Breast epithelium (tissue), 4 donors: ENCODE results near the gene KCND3. TPM values are rescaled to one million over a fixed set of nuclear protein-coding genes. Genes with fewer than 3 reads are reported as not detected.

Experiments used
- DNase-seq, 2 donors: peaks; one replicate each; pipeline ENCODE4 v3.0.0-alpha.2; 2019; ENCODE audit warnings: low spot score in 2 of 2
- H3K27ac ChIP-seq, 2 donors: fragments of 200-600 bp; sonication (generic) in 1 of 2; one replicate each; pipeline ENCODE4 v1.5.1; 2016 to 2019; ENCODE audit warnings: mild to moderate bottlenecking in 1 of 2
- H3K27me3 ChIP-seq, 2 donors: fragments of 200-600 bp; sonication (generic) in 1 of 2; one replicate each; pipeline versions ENCODE4 v1.5.1 to v1.6.0; 2017 to 2019; ENCODE audit warnings: control low read depth in 1 of 2, mild to moderate bottlenecking in 1 of 2
- H3K36me3 ChIP-seq: fragments of 200-600 bp; one replicate; pipeline ENCODE4 v1.5.1; 2019
- H3K4me1 ChIP-seq, 2 donors: fragments of 200-600 bp; sonication (generic); one replicate each; pipeline ENCODE4 v1.5.1; 2016 to 2019; ENCODE audit warnings: control low read depth in 1 of 2
- H3K4me3 ChIP-seq, 3 donors: fragments of 200-600 bp; sonication (generic); 1 replicate in 2 of 3; 2 replicates in 1 of 3; pipeline ENCODE4 v1.5.1; 2016 to 2019; ENCODE audit warnings: mild to moderate bottlenecking in 3 of 3, moderate library complexity in 2 of 3
- H3K9me3 ChIP-seq, 2 donors: fragments of 200-600 bp; sonication (generic) in 1 of 2; one replicate each; pipeline ENCODE4 v1.5.1; 2016 to 2019; ENCODE audit warnings: control low read depth in 1 of 2
- POLR2A ChIP-seq: fragments of 450-650 bp; IDR thresholded peaks from one replicate; pipeline ENCODE4 v1.6.1; 2016; ENCODE audit warnings: antibody characterized with exemption, mild to moderate bottlenecking, moderate library complexity
- POLR2AphosphoS5 ChIP-seq, 3 donors: sonication (generic); formaldehyde crosslinking; IDR thresholded peaks; one replicate each; pipeline ENCODE4 v1.6.1; 2017; ENCODE audit warnings: antibody characterized with exemption in 3 of 3
- intact Hi-C: fragments of 100-400 bp; cut with DNase I; formaldehyde crosslinking; loops from one replicate; pipeline ENCODE4 v1.15.1; 2023; ENCODE audit warnings: low total_unique reads
- total RNA-seq, 3 donors: library from RNA; depleted of rRNA; stranded (reverse); fragments of >200 nt; gene quantifications; one replicate each; pipeline ENCODE4 v1.1.0, GENCODE V29; 2016
- TF ChIP-seq, protein P1 (sequence below), 3 donors: fragments of 450-650 bp; IDR thresholded peaks; one replicate each; pipeline ENCODE4 v1.5.1; 2016 to 2017; ENCODE audit warnings: antibody characterized with exemption in 3 of 3, mild to moderate bottlenecking in 3 of 3, moderate library complexity in 3 of 3

Gene KCND3
- total RNA-seq, 3 donors from 2014 or later: 5.9 to 10.2 (median 6.7) TPM

DNA sequence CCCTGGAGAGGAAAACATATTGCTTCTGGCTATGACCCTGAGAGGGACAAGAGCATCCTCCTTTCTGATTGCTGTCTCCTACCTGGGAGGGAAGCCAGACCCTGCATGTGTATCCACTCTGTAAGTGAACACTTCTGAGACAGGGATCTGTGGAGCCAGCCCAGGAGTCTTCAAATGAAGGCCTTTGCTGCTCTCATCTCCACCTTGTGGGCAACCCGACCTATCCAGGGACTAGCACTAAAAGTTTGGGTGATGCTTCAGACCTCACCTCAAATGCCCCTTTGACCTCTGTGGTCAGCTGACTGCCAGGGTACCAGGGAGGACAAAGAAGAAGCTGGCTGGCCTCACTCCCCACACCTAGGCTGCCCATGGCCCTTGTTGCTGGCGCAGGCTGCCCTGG, 64.7 kb downstream of the KCND3 start:
- intact Hi-C loops: no loop called here
- TF ChIP-seq POLR2A (no peak), POLR2AphosphoS5 (IDR thresholded peaks at IDR 0.05) (no peak)
- TF ChIP-seq, protein P1, sequence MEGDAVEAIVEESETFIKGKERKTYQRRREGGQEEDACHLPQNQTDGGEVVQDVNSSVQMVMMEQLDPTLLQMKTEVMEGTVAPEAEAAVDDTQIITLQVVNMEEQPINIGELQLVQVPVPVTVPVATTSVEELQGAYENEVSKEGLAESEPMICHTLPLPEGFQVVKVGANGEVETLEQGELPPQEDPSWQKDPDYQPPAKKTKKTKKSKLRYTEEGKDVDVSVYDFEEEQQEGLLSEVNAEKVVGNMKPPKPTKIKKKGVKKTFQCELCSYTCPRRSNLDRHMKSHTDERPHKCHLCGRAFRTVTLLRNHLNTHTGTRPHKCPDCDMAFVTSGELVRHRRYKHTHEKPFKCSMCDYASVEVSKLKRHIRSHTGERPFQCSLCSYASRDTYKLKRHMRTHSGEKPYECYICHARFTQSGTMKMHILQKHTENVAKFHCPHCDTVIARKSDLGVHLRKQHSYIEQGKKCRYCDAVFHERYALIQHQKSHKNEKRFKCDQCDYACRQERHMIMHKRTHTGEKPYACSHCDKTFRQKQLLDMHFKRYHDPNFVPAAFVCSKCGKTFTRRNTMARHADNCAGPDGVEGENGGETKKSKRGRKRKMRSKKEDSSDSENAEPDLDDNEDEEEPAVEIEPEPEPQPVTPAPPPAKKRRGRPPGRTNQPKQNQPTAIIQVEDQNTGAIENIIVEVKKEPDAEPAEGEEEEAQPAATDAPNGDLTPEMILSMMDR (IDR thresholded peaks at IDR 0.05): no peak
- no peaks in the 10 kb centered on the region for H3K27me3 ChIP-seq

DNA sequence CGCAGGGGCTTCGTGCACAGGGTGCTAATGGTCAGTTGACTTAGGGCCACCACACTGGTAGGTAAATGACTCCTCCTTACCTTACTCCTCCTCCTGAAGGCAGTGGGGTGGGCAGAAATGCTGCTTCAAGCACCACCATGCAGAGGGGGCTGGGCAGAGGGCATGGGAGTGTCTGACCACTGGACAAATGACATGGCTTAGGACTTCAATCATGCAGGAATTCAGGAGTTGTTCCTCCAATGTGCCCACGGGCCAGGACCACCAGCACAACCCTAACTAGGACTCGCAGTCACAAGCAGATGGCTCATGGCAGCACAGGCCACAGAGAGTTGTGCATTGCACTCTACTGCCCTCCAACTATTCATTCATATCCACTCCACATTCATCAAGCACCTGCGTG, 65.7 kb downstream of the KCND3 start:
- intact Hi-C loops: no loop called here
- Histone ChIP-seq H3K36me3 (no peaks in the 10 kb centered on the region), H3K9me3 (no peaks in the 10 kb centered on the region), H3K27ac (no peak overlapping the region), H3K27me3 (no peaks in the 10 kb centered on the region), H3K4me3 (no peak overlapping the region), H3K4me1 (no peaks in the 10 kb centered on the region)
- DNase-seq: no peak
- TF ChIP-seq POLR2AphosphoS5 (IDR thresholded peaks at IDR 0.05) (no peak), POLR2A (no peak)
- TF ChIP-seq, protein P1 (IDR thresholded peaks at IDR 0.05): no peak

More for the DNA sequence above, 64.7 kb downstream of the KCND3 start:
- no peak overlapping the region for H3K27ac ChIP-seq
- no peaks in the 10 kb centered on the region for H3K36me3 ChIP-seq
- no peaks in the 10 kb centered on the region for H3K9me3 ChIP-seq
- no peak for DNase-seq
- H3K4me1 ChIP-seq: no peaks in the 10 kb centered on the region
- no peak overlapping the region for H3K4me3 ChIP-seq

DNA sequence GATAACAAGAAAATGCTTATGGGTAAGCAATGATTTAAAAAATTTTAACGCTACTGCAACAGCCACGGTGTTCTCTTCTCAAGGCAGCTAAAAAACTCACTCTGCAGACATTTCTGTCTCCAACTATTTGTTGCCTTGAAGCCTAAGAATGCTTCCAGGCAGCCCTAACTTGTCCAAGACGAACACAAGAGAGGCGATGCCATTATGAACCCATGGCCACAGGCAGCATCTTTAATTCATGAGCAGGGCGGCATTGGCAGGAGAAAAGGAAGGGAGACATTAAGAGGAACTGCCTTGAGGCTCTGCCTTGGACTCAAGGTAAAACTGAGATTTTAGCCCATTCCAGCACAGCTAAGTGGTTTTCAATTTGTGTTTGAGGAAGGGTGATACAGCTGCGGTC, 67.5 kb downstream of the KCND3 start:
- no peak for DNase-seq
- Histone ChIP-seq H3K4me3 (no peak overlapping the region), H3K27me3 (no peaks in the 10 kb centered on the region), H3K4me1 (no peaks in the 10 kb centered on the region), H3K36me3 (no peaks in the 10 kb centered on the region), H3K27ac (no peak overlapping the region), H3K9me3 (no peaks in the 10 kb centered on the region)
- intact Hi-C loops: no loop called here
- no peak for TF ChIP-seq POLR2AphosphoS5 (IDR thresholded peaks at IDR 0.05)
- TF ChIP-seq, protein P1 (IDR thresholded peaks at IDR 0.05): no peak

DNA sequence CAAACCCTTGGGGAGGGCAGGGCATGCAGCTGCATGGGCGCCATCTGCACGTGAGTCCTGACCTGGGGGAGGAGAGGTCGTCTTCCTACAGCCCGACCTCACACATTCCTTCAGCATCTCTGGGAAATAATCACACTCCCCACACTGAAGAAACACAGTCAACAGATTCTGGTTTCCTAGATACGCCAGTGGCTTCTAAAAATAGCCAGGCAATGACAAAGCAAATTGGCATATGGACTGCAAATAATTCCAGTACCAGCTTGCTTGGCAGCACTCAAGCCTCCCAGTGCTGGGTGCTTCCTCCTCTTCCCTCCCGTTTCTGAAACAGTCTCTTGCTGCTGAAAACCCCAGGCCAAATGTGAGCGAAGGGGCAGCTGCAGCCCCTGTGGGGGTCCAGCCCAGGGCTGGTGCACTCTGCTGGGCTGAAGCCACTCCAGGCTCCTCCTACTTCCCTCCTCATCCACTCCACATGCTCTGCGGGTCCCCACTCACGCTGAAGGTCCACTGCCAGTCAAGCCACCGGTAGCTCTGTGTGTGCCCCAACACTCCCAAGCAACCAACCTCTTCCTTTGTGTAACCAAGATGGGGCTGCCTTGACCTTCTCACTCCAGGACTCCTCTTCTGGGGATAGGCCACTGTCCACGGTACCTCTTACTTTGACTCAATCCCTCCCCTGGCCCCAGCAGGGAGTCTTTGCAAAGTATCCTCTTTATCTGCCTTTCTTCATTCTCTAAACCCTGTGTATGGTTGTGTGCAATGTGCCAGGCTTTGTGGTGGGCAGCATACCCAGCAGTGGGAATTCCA, 69.0 kb downstream of the KCND3 start:
- Histone ChIP-seq H3K4me3 (no peak overlapping the region), H3K9me3 (no peaks in the 10 kb centered on the region), H3K4me1 (no peaks in the 10 kb centered on the region), H3K27me3 (no peaks in the 10 kb centered on the region), H3K36me3 (no peaks in the 10 kb centered on the region), H3K27ac (peak overlapping the region; percentile 5 to 25)
- intact Hi-C loops: no loop called here
- DNase-seq: peak in 1 of 2 donors; percentile 39
- no peak for TF ChIP-seq POLR2A
- TF ChIP-seq, protein P1 (IDR thresholded peaks at IDR 0.05): no peak

DNA sequence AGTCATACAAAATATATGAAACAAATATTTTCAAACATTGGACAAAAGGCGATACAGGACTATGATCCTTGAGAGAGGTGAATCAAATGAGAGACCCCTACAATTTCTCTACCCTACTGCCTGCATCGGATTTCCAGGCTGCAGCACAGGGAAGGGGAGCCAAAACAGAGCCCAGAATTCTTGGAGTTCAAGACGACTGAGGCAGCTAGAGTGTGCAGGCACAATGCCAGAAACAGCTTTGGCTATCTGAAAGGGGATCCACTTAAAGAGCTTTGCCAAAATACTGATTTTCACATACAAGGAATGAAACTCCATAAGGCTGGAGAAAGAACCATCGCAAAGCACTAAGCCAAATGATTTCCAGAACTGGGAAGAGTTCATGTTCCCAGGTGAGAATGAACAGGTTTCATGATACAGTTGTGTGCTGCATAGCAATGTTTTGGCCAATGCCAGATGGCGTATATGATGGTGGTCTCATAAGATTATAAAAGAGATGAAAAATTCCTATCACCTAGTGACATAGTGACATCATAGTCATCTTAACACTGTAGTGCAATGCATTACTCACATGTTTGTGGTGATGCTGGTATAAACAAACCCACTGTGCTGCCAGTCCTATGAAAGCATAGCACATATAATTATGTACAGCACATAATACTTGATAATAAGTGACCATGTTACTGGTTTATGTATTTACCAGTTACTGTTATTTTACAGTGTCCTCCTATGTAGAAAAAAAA, 77.5 kb downstream of the KCND3 start:
- intact Hi-C loops: no loop called here
- Histone ChIP-seq H3K27ac (no peak overlapping the region), H3K4me1 (no peaks in the 10 kb centered on the region), H3K27me3 (no peaks in the 10 kb centered on the region), H3K9me3 (no peaks in the 10 kb centered on the region), H3K4me3 (no peak overlapping the region), H3K36me3 (no peaks in the 10 kb centered on the region)
- DNase-seq: no peak
- TF ChIP-seq, protein P1 (IDR thresholded peaks at IDR 0.05): no peak
- TF ChIP-seq POLR2AphosphoS5 (IDR thresholded peaks at IDR 0.05): no peak
- no peak for TF ChIP-seq POLR2A
